Measurements from ENCODE around the gene MMP20. TPM values are rescaled to one million over a fixed set of nuclear protein-coding genes. Genes with fewer than 3 reads are reported as not detected.

Gene MMP20
- total RNA-seq, 1 experiment from 2014 or later: not detected

GRCh38 chr11:102596578-102596977, 28.6 kb downstream of the MMP20 start:
- H3K36me3 ChIP-seq (ENCODE audit: control insufficient read depth, insufficient read depth, low read length): no peaks in the 10 kb centered on the region
- BruUV-seq (replicated peaks): no TSS peak
- ChIA-PET CTCF (no interaction called here), POLR2A (interaction anchor here (0.5 kb wide), 1 partner anchor 207 kb away, joined by 3 read pairs; no protein-coding TSS in a partner anchor)
- DNase-seq (ENCODE audit: low read depth, low spot score) (no peak), ATAC-seq (no peak)
- no peak overlapping the region for H3K4me3 ChIP-seq (ENCODE audit: low read depth in 2 of 2, low read length in 2 of 2)
- peaks cover 36% of the 10 kb centered on the region for H3K4me1 ChIP-seq (ENCODE audit: control insufficient read depth, insufficient read depth, low read length)
- H3K9me3 ChIP-seq (ENCODE audit: control insufficient read depth, insufficient read depth, low read depth, low read length): peaks cover 15% of the 10 kb centered on the region; the same call in 1 of the 2 replicates
- H3K27me3 ChIP-seq (ENCODE audit: control insufficient read depth, insufficient read depth, low read length): no peaks in the 10 kb centered on the region
- intact Hi-C loops (cut with micrococcal nuclease; ENCODE audit: unreplicated experiment) (no loop called here), in situ Hi-C loops (cut with HindIII; ENCODE audit: low pct_unique_long_range_greater_than_20kb, low sequenced_read_pairs) (no loop called here)
- TF ChIP-seq REST (IDR thresholded peaks at IDR 0.05; ENCODE audit: insufficient read depth in 1 of 2, low read depth in 2 of 2, low read length in 1 of 2): no peak
- TF ChIP-seq SIN3A (IDR thresholded peaks at IDR 0.05; ENCODE audit: borderline replicate concordance, insufficient read depth, low read depth, low read length): no peak
- TF ChIP-seq CTCF (IDR thresholded peaks at IDR 0.05): no peak
- no peak for TF ChIP-seq TCF7L2 (IDR thresholded peaks at IDR 0.05; ENCODE audit: low read depth, low read length)
- no peak for TF ChIP-seq POLR2AphosphoS5 (IDR thresholded peaks at IDR 0.05; ENCODE audit: low read depth, low read length)
- H3K27ac ChIP-seq (ENCODE audit: low read length): peak overlapping the region; percentile 97

GRCh38 chr11:102592634-102593581, 32.2 kb downstream of the MMP20 start:
- ChIA-PET POLR2A (no interaction called here), CTCF (no interaction called here)
- TF ChIP-seq TCF7L2 (IDR thresholded peaks at IDR 0.05; ENCODE audit: low read depth, low read length) (no peak), CTCF (IDR thresholded peaks at IDR 0.05) (peak; percentile 73)
- Histone ChIP-seq H3K9me3 (ENCODE audit: control insufficient read depth, insufficient read depth, low read depth, low read length) (peaks cover 27% of the 10 kb centered on the region; the same call in 1 of the 2 replicates), H3K4me3 (ENCODE audit: low read depth in 2 of 2, low read length in 2 of 2) (no peak overlapping the region), H3K27me3 (ENCODE audit: control insufficient read depth, insufficient read depth, low read length) (no peaks in the 10 kb centered on the region), H3K27ac (ENCODE audit: low read length) (peak overlapping the region; percentile 67; the same call in 1 of the 2 replicates), H3K4me1 (ENCODE audit: control insufficient read depth, insufficient read depth, low read length) (peaks cover 5% of the 10 kb centered on the region; the same call in 1 of the 2 replicates), H3K36me3 (ENCODE audit: control insufficient read depth, insufficient read depth, low read length) (no peaks in the 10 kb centered on the region)
- DNase-seq (ENCODE audit: low read depth, low spot score): no peak
- ATAC-seq: no peak
- no TSS peak for BruUV-seq (replicated peaks)
- intact Hi-C loops (cut with micrococcal nuclease; ENCODE audit: unreplicated experiment): no loop called here
- in situ Hi-C loops (cut with HindIII; ENCODE audit: low pct_unique_long_range_greater_than_20kb, low sequenced_read_pairs): no loop called here
